GM12878 (cell line): Measurements from ENCODE around the gene FAM171A1. TPM values are rescaled to one million over a fixed set of nuclear protein-coding genes. Genes with fewer than 3 reads are reported as not detected.

Experiments used
- ATAC-seq: fragments of 200-7000 bp; cut with Tn5 transposase; 3 replicates; pipeline ENCODE4 v1.9.1; 2020; ENCODE audit warnings: mild to moderate bottlenecking, moderate library complexity
- BruUV-seq: library from RNA; stranded (reverse); fragments of 400-500 nt; replicated peaks from 2 replicates; lab custom pipeline; 2021; lab: Mats Ljungman, UMichigan
- CTCF ChIA-PET: fragments of 300-600 bp; sonication (Branson Sonifier 250); formaldehyde crosslinking; extraction: SDS; loops from one replicate; lab custom pipeline; 2021; ENCODE audit warnings: inconsistent platforms; lab: Yijun Ruan, JAX
- POLR2A ChIA-PET: fragments of 350-600 bp; formaldehyde crosslinking; extraction: SDS; loops from one replicate; lab custom pipeline; 2021; ENCODE audit warnings: inconsistent platforms; lab: Charles Lee
- RAD21 ChIA-PET: fragments of 300-600 bp; sonication (Branson Sonifier 250); formaldehyde crosslinking; loops from one replicate; lab custom pipeline; 2023; ENCODE audit warnings: antibody characterized with exemption; ENCODE audit not compliant: unreplicated experiment; lab: Charles Lee
- SMC1A ChIA-PET: fragments of 300-600 bp; sonication (Branson Sonifier 250); formaldehyde crosslinking; loops from one replicate; lab custom pipeline; 2023; ENCODE audit not compliant: unreplicated experiment, uncharacterized antibody; lab: Charles Lee
- DNase-seq: peaks from one replicate; pipeline ENCODE4 v3.0.0-alpha.2; 2011; ENCODE audit warnings: low read depth, low spot score
- FAIRE-seq: peaks from 3 replicates; lab custom pipeline; 2011; peaks lifted over from hg19 to GRCh38; lab: Jason Lieb, UNC
- H2AFZ ChIP-seq: 2 replicates; pipeline ENCODE4 v1.6.0; 2011; ENCODE audit warnings: low read depth, low read length, control low read depth; ENCODE audit not compliant: control insufficient read depth
- H3K27ac ChIP-seq: 2 replicates; pipeline ENCODE4 v1.5.1; 2011; ENCODE audit warnings: control low read depth; ENCODE audit not compliant: control insufficient read depth, insufficient read depth
- H3K27me3 ChIP-seq, 2 experiments: replicated peaks in 1 of 2; 2 replicates each; pipeline versions ENCODE4 v1.6.0 to v1.6.1; 2011; ENCODE audit warnings: low read length in 1 of 2; ENCODE audit not compliant: control insufficient read depth in 2 of 2, insufficient read depth in 2 of 2
- H3K36me3 ChIP-seq, 2 experiments: 2 replicates each; pipeline ENCODE4 v1.5.1; 2011; ENCODE audit warnings: low read length in 1 of 2; ENCODE audit not compliant: control insufficient read depth in 2 of 2, insufficient read depth in 2 of 2
- H3K4me1 ChIP-seq: 2 replicates; pipeline ENCODE4 v1.6.1; 2011; ENCODE audit warnings: mild to moderate bottlenecking, low read length, moderate library complexity, mixed read lengths; ENCODE audit not compliant: control insufficient read depth, insufficient read depth
- H3K4me2 ChIP-seq: 2 replicates; pipeline ENCODE4 v1.6.0; 2011; ENCODE audit warnings: control low read depth; ENCODE audit not compliant: control insufficient read depth, insufficient read depth
- H3K4me3 ChIP-seq: fragments of 200-600 bp; sonication (generic); 2 replicates; pipeline ENCODE4 v1.5.1; 2016
- H3K79me2 ChIP-seq: 2 replicates; pipeline ENCODE4 v1.6.0; 2011; ENCODE audit warnings: low read length; ENCODE audit not compliant: control insufficient read depth, insufficient read depth
- H3K9ac ChIP-seq: 2 replicates; pipeline ENCODE4 v1.8.0; 2011; ENCODE audit warnings: low read length, control low read depth, mixed read lengths; ENCODE audit not compliant: control insufficient read depth, insufficient read depth
- H3K9me3 ChIP-seq: replicated peaks from 3 replicates; pipeline ENCODE4 v1.5.1; 2011; ENCODE audit warnings: mild to moderate bottlenecking, low read length; ENCODE audit not compliant: control insufficient read depth, insufficient read depth
- H4K20me1 ChIP-seq: 2 replicates; pipeline ENCODE4 v1.6.0; 2011; ENCODE audit not compliant: control insufficient read depth, insufficient read depth
- CHD1 ChIP-seq: IDR thresholded peaks from 2 replicates; pipeline ENCODE4 v1.6.1; 2012; ENCODE audit warnings: low read depth, low read length, improper control_type of control experiment
- EGR1 ChIP-seq, 2 experiments: IDR thresholded peaks; 1 replicate in 1 of 2; 2 replicates in 1 of 2; pipeline ENCODE4 v1.6.1; 2011 to 2012; ENCODE audit warnings: low read depth in 2 of 2, low read length in 2 of 2, borderline replicate concordance in 1 of 2, mild to moderate bottlenecking in 1 of 2, moderate library complexity in 1 of 2
- GATAD2B ChIP-seq: fragments of 450-650 bp; conservative IDR thresholded peaks from 2 replicates; pipeline ENCODE4 v1.6.1; 2017; ENCODE audit warnings: low read depth, mild to moderate bottlenecking, moderate library complexity
- KLF5 ChIP-seq: fragments of 450-650 bp; IDR thresholded peaks from 2 replicates; pipeline ENCODE4 v1.6.1; 2014; ENCODE audit warnings: mild to moderate bottlenecking; ENCODE audit not compliant: partially characterized antibody
- MYB ChIP-seq: fragments of 150-350 bp; IDR thresholded peaks from 2 replicates; pipeline ENCODE4 v1.6.1; 2014; ENCODE audit warnings: mild to moderate bottlenecking, low read depth, low read length, borderline replicate concordance
- NRF1 ChIP-seq: conservative IDR thresholded peaks from 2 replicates; pipeline ENCODE4 v1.6.1; 2011; ENCODE audit warnings: mild to moderate bottlenecking, low read depth, low read length, improper control_type of control experiment
- PAX5 ChIP-seq: IDR thresholded peaks from 2 replicates; pipeline ENCODE4 v1.6.1; 2011; ENCODE audit warnings: low read depth, low read length, borderline replicate concordance
- YBX1 ChIP-seq: fragments of 450-650 bp; IDR thresholded peaks from 2 replicates; pipeline ENCODE4 v1.6.1; 2016; ENCODE audit warnings: antibody characterized with exemption
- ZNF622 ChIP-seq: fragments of 450-650 bp; IDR thresholded peaks from 2 replicates; pipeline ENCODE4 v1.6.1; 2017; ENCODE audit warnings: mild to moderate bottlenecking, inconsistent platforms
- WGBS: methylation state at CpG from one replicate; pipeline ENCODE4 v1.1.6; 2016; ENCODE audit warnings: low lambda C conversion rate; ENCODE audit not compliant: insufficient replicate concordance, insufficient coverage; ENCODE audit errors: missing lambda C conversion rate; 5-methylcytosine and 5-hydroxymethylcytosine counted together
- in situ Hi-C: fragments of 300-500 bp; cut with MboI; formaldehyde crosslinking; loops from 9 replicates; pipeline ENCODE4 v1.14.3; 2018; ENCODE audit warnings: mixed read lengths
- intact Hi-C: fragments of 100-400 bp; cut with micrococcal nuclease; formaldehyde crosslinking; loops from one replicate; pipeline ENCODE4 v1.14.2; 2022; ENCODE audit not compliant: unreplicated experiment
- polyA plus RNA-seq, 11 experiments: library from polyadenylated mRNA; depleted of rRNA in 4 of 11; unstranded in 6 of 11; stranded (reverse) in 5 of 11; fragments of >200 nt; fragmentation: Nextera tagmentation in 4 of 11; fragmentation: Illumina TruSeq in 1 of 11; extraction: Ambion mirVana in 4 of 11; extraction: Trizol in 1 of 11; gene quantifications; 1 replicate in 1 of 11; 2 replicates in 10 of 11; pipeline versions ENCODE4 v1.2.1 to v1.2.3, GENCODE V29; 2011 to 2016; ENCODE audit warnings: inconsistent platforms in 2 of 11, missing spikeins in 2 of 11, low read depth in 1 of 11
- total RNA-seq, 4 experiments: library from RNA; depleted of rRNA in 3 of 4; stranded (reverse); fragments of >200 nt in 3 of 4; fragmentation: Illumina TruSeq in 1 of 4; extraction: Trizol in 1 of 4; gene quantifications; 2 replicates each; pipeline versions ENCODE4 v1.2.1 to v1.2.3, GENCODE V29; 2013 to 2021
- TF ChIP-seq, protein P1 (sequence below): fragments of 450-650 bp; formaldehyde crosslinking; IDR thresholded peaks from 2 replicates; pipeline ENCODE4 v1.4.0; 2020; ENCODE audit warnings: mild to moderate bottlenecking, moderate library complexity

FAM171A1 gene
- total and polyA plus RNA-seq, 10 of the 15 experiments (the other 5 are each of a cell fraction or from before 2014, with no cell fraction given), result 0.05 to 0.28 (median 0.10) TPM; not detected in 1

DNA sequence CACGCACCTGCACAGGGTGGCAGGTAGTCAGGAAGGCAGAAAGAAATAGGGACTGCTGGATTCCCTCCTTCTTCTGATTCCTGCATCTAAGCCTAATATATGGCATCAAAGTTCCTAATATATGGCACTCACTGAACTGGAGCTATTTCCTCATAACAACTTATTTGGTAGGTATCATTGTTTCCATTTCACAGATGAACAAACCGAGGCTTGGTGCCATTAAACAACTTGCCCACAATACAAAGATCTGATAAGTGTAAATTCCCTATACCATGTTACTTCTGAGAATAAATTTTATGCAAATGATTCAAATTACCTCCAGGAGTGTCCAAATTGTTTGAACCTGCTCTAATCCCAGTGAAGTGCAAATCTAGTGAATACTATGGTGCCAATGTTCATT is 2.1 kb upstream of the FAM171A1 start:
- CTCF ChIA-PET, result no interaction called here
- no peak overlapping the region for H3K9ac ChIP-seq
- FAIRE-seq, result no peak
- H4K20me1 ChIP-seq, result no peaks in the 10 kb centered on the region
- no peak overlapping the region for H2AFZ ChIP-seq
- DNase-seq, result no peak
- H3K36me3 ChIP-seq, result no peaks in the 10 kb centered on the region
- H3K27me3 ChIP-seq, result peaks cover 5 to 11% of the 10 kb centered on the region in 2 experiments
- H3K4me2 ChIP-seq, result no peak overlapping the region
- SMC1A ChIA-PET, result no interaction called here
- no TSS peak for BruUV-seq
- RAD21 ChIA-PET, result no interaction called here
- intact Hi-C loops, result no loop called here
- POLR2A ChIA-PET, result no interaction called here
- in situ Hi-C loops, result no loop called here
- ATAC-seq, result no peak
- no peak overlapping the region for H3K4me3 ChIP-seq
- TF ChIP-seq GATAD2B, result no peak
- TF ChIP-seq KLF5, result no peak
- no peak for TF ChIP-seq EGR1 (IDR thresholded peaks at IDR 0.05; ENCODE audit: borderline replicate concordance in 1 of 2, low read depth in 2 of 2, low read length in 2 of 2)
- no peak for TF ChIP-seq CHD1
- TF ChIP-seq MYB, result no peak
- TF ChIP-seq NRF1, result no peak
- no peak for TF ChIP-seq PAX5
- TF ChIP-seq ZNF622, result no peak
- TF ChIP-seq, protein P1, sequence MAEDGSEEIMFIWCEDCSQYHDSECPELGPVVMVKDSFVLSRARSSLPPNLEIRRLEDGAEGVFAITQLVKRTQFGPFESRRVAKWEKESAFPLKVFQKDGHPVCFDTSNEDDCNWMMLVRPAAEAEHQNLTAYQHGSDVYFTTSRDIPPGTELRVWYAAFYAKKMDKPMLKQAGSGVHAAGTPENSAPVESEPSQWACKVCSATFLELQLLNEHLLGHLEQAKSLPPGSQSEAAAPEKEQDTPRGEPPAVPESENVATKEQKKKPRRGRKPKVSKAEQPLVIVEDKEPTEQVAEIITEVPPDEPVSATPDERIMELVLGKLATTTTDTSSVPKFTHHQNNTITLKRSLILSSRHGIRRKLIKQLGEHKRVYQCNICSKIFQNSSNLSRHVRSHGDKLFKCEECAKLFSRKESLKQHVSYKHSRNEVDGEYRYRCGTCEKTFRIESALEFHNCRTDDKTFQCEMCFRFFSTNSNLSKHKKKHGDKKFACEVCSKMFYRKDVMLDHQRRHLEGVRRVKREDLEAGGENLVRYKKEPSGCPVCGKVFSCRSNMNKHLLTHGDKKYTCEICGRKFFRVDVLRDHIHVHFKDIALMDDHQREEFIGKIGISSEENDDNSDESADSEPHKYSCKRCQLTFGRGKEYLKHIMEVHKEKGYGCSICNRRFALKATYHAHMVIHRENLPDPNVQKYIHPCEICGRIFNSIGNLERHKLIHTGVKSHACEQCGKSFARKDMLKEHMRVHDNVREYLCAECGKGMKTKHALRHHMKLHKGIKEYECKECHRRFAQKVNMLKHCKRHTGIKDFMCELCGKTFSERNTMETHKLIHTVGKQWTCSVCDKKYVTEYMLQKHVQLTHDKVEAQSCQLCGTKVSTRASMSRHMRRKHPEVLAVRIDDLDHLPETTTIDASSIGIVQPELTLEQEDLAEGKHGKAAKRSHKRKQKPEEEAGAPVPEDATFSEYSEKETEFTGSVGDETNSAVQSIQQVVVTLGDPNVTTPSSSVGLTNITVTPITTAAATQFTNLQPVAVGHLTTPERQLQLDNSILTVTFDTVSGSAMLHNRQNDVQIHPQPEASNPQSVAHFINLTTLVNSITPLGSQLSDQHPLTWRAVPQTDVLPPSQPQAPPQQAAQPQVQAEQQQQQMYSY (CRISPR knock-in tag), result no peak
- no peak for TF ChIP-seq YBX1
- no peaks in the 10 kb centered on the region for H3K9me3 ChIP-seq
- H3K27ac ChIP-seq, result no peak overlapping the region
- WGBS, result 46% methylated on average over 2 of the region's 2 CpGs
- no peaks in the 10 kb centered on the region for H3K79me2 ChIP-seq
- peaks cover 7% of the 10 kb centered on the region; the same call in 1 of the 2 replicates for H3K4me1 ChIP-seq
